K562 treated with DMSO at 1 percent for 12 hours (cell line): Measurements from ENCODE around the gene MAP3K6. TPM values are rescaled to one million over a fixed set of nuclear protein-coding genes. Genes with fewer than 3 reads are reported as not detected.

Source experiments
- total RNA-seq: library from RNA; unstranded; fragments of 300-600 nt; gene quantifications from 2 replicates; pipeline ENCODE4 v1.2.3, GENCODE V29; 2022; ENCODE audit not compliant: insufficient read depth

The MAP3K6 gene, protein sequence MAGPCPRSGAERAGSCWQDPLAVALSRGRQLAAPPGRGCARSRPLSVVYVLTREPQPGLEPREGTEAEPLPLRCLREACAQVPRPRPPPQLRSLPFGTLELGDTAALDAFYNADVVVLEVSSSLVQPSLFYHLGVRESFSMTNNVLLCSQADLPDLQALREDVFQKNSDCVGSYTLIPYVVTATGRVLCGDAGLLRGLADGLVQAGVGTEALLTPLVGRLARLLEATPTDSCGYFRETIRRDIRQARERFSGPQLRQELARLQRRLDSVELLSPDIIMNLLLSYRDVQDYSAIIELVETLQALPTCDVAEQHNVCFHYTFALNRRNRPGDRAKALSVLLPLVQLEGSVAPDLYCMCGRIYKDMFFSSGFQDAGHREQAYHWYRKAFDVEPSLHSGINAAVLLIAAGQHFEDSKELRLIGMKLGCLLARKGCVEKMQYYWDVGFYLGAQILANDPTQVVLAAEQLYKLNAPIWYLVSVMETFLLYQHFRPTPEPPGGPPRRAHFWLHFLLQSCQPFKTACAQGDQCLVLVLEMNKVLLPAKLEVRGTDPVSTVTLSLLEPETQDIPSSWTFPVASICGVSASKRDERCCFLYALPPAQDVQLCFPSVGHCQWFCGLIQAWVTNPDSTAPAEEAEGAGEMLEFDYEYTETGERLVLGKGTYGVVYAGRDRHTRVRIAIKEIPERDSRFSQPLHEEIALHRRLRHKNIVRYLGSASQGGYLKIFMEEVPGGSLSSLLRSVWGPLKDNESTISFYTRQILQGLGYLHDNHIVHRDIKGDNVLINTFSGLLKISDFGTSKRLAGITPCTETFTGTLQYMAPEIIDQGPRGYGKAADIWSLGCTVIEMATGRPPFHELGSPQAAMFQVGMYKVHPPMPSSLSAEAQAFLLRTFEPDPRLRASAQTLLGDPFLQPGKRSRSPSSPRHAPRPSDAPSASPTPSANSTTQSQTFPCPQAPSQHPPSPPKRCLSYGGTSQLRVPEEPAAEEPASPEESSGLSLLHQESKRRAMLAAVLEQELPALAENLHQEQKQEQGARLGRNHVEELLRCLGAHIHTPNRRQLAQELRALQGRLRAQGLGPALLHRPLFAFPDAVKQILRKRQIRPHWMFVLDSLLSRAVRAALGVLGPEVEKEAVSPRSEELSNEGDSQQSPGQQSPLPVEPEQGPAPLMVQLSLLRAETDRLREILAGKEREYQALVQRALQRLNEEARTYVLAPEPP (N-terminal part only)
- total RNA-seq, result 13.7 and 13.8 TPM in 2 replicates

DNA sequence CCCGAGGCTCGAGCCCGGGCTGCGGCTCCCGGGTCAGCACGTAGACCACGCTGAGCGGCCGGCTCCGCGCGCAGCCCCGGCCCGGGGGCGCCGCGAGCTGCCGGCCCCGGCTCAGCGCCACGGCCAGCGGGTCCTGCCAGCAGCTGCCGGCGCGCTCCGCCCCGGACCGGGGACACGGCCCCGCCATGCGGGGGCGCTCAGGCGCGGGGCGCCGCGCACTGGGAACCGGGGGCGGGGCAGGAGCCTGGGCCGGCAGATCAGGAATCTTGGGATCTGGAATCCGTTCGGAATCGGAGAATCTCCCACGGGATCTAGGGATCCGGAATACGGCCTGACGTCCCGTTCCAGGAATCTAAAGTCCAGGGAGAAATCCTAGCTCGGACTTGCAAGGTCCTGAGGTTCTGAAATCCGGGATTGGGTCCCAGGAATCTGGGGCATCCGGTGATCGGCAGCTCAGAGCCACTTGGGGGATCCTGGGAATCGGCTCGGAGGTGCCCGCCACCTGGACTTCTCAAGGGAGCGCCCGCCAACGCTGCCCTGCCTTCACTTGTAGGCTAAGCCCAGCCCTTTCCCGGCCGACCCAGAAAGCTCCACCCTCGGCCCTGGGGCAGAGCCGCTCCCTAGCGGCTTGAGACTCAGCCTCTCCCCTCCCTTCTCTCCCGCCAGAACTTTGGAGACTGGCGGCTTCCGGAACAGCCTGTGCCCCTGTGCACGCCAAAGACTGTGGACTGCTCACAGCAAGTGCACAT, at the start of gene MAP3K6:
Gene MAP3K6, minus strand, starts transcription at position 551 of the 749 bp plus-strand sequence. Its CDS starts 364 bp downstream, at position 187.

GRCh38 chr1:27392096-27392777, 25.5 kb upstream of the MAP3K6 start, which contains the start of gene GPR3:
Gene GPR3, plus strand, starts transcription at chr1:27392622. Its CDS starts 1,177 bp downstream, at chr1:27393799.

GRCh38 chr1:27383039-27383605, 16.4 kb upstream of the MAP3K6 start, which contains the start of gene CD164L2:
Gene CD164L2, minus strand, starts transcription at chr1:27383333. Its CDS starts 94 bp downstream, at chr1:27383239.

GRCh38 chr1:27374362-27375086, 7.8 kb upstream of the MAP3K6 start, which contains the start of gene FCN3:
Gene FCN3, minus strand, starts transcription at chr1:27374824. Its CDS starts 6 bp downstream, at chr1:27374818.

GRCh38 chr1:27341525-27342252, 25.1 kb downstream of the MAP3K6 start, which contains the start of gene SYTL1:
Gene SYTL1, plus strand, starts transcription at chr1:27342022. Its CDS starts 3,313 bp downstream, at chr1:27345335.

GRCh38 chr1:27321813-27322568, 44.8 kb downstream of the MAP3K6 start, which contains the start of gene TMEM222:
Gene TMEM222, plus strand, starts transcription at chr1:27322163. Its CDS starts 35 bp downstream, at chr1:27322198.

Other genes starting within 250 kb of the MAP3K6 start
- gene SLC9A1, start 211.8 kb downstream of the MAP3K6 start, total RNA-seq, result 9.9 and 20.9 TPM in 2 replicates
- 29.9 and 66.8 TPM in 2 replicates for gene WDTC1, start 132.3 kb downstream of the MAP3K6 start, total RNA-seq
- 53.0 and 68.7 TPM in 2 replicates for gene TMEM222, start 44.8 kb downstream of the MAP3K6 start, total RNA-seq
- 9.9 and 11.2 TPM in 2 replicates for gene SYTL1, start 24.9 kb downstream of the MAP3K6 start, total RNA-seq
- gene FCN3, start 7.9 kb upstream of the MAP3K6 start, total RNA-seq, result not detected in 2 replicates
- 1.8 and 2.3 TPM in 2 replicates for gene CD164L2, start 16.4 kb upstream of the MAP3K6 start, total RNA-seq
- gene GPR3, start 25.7 kb upstream of the MAP3K6 start, total RNA-seq, result 4.9 and 6.9 TPM in 2 replicates
- gene WASF2, start 123.2 kb upstream of the MAP3K6 start, total RNA-seq, result 36.0 and 96.4 TPM in 2 replicates
- gene AHDC1, start 237.2 kb upstream of the MAP3K6 start, total RNA-seq, result 13.4 and 23.6 TPM in 2 replicates